ENCODE data around the gene SPAG16.
"Not testable (repeated sequence)": the region's sequence is repeated elsewhere in the genome, so short reads cannot be mapped to it uniquely, and the experiment has no call there.

Gene SPAG16

DNA sequence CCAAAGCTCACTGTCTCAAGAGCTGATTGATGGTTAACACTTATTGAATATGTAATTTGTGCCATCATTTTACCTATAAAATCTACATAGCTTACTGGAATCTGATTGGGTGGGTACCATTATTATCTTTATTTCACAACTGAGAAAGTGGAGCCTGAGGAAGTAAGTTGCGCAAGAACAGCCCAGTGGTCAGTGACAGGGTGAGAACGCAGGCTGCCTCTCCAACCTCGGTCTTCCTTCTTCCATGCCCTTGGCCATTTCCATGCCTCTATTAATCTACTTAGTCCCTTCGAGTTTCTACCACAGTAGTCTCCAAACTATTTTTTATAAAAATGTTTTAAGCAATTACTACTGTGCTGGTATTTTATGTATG lies 735.7 kb downstream of the SPAG16 start:
- DNase-seq = peak; percentile 36

DNA sequence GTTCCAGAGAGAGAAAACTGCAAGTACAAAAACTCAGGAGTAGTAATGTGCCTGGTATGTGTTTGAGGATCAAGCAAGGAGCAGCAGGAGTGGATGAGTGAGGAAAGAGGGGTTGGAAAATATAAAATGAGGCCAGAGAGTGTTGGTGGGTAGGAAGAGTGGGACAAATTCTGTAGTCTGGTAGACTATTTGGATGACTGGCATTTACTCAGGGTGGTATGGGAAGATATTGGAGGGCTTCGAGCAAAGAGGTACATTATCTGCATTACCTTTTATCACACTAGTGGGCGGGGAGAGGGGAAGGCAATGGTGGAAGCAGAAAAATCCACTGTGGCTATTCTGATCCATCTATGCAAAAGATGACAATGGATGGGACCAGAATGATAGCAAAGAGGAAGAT lies 744.9 kb downstream of the SPAG16 start:
- DNase-seq = no peak

DNA sequence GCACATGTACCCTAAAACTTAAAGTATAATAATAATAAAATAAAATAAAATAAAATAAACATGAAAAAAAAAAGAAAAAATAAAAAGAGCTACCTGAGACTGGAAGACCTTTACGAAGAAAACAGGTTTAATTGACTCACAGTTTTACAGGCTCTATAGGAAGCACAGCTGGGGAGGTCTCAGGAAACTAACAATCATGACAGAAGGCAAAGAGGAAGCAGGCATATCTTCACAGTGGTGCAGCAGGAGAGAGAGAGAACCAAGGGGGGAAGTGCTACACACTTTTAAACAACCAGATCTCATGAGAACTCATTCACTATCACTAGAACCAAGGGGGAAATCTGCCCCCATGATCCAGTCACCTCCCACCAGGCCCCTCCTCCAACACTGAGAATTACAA lies 747.3 kb downstream of the SPAG16 start:
- no peak for DNase-seq

DNA sequence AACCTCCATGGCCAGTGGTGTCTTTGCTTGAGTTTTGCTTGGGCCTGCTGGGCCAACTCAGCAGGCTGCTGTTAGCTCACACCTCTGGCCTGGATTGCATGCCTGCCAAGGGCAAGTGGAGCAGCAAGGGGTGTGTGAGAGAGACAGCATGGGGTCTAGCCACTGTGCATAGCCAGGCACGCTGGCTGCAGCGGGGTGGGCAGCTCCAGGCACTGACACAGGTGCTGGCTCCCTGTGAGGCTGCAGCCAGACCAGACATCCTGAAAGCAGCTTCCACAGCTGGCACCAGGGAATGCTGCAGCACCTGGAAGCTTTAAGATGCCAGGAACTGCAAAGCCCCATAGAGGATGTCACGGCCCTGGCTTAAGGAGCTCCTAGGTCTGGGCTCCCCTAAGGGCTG lies 750.2 kb downstream of the SPAG16 start:
- no peak for DNase-seq

DNA sequence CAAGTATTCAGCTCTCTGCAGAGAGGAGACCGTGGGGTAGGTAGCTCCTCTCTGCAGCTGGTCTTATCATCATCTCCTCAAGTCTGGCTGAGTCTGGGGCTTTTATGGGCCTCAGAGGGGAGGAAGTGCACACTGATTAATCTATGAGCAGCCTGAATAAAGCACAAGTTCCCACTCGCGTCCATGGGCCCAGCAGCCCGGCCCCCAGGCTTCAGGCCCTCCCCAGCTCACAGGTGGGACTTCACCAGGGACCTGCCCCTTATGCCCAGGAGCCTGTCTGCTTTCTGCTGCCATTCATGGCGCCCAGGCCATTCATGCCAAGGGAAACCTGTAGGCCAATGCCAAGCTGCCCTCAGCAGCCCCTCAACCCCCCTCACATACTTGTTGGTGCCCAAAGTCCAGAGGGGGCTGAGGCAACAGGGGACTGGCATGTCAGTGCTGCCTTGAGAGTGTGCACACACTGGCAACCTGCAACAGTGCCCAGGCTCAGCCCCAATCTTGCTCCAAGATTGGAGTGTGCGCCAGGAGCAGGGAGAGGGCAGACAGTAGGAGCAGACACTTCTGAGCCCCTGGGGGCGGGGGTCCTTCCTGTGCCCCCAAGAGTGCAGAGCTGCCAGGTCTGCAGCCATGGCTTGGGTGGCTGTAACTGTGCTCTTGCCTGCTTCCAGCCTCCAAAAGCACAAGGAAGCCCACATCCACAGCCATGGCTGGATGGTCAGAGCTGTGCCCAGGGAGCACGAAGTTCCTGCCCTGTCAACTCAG lies 751.0 kb downstream of the SPAG16 start:
- DNase-seq = no peak

DNA sequence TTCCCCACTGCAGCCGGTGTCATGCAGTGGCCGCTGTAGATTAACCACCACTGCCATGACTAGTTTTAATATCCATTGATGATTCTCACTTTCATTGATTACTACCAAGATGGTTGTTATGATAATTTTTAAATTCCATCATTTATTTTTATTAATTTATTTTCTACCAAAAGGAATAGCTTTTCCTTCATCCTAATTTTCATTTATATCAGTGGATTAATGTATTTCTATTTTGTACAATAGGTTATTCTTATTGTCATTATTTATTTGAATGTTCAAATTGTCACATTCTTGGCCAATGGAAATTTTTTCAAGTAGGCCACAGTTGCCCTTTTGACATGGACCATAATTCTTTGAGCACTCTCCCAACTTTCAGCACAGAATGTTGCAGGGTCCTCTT lies 751.7 kb downstream of the SPAG16 start:
- DNase-seq = no peak

DNA sequence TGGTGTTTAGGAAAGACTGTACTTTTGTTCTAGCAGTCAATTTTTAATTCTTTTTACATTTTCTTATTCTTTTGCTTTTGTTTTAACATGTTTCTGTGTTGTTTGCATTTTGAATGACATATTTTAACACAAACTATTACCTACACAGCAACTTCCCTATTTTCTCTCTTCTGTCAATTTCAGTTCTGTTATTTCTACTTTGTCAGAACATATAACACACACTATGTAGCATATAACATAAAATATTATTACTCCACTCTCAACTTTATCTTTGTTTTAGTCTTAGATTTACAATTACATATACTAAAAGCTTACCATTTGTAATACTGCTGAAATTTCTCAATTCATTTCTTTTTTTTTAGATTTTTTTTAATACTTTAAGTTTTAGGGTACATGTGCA lies 753.9 kb downstream of the SPAG16 start:
- DNase-seq = no peak

DNA sequence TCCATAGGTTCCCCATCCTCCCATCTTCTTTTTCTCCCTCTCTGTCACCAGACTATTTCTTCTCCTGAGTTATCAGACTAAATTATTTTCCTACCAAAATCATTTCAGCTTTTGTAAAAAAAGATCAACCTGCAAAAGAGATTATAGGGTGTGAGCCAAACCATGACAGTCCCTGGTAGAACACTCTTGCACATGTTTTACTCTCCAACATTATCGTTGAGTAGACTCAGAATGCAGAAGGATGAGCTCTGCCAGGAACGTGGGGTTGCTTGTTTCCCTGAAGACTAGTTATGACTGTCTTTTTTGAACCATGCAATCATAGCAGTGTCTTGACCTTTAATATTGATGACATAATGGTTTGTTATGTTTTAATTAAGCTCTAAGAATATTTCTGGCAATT lies 766.5 kb downstream of the SPAG16 start:
- DNase-seq = no peak

DNA sequence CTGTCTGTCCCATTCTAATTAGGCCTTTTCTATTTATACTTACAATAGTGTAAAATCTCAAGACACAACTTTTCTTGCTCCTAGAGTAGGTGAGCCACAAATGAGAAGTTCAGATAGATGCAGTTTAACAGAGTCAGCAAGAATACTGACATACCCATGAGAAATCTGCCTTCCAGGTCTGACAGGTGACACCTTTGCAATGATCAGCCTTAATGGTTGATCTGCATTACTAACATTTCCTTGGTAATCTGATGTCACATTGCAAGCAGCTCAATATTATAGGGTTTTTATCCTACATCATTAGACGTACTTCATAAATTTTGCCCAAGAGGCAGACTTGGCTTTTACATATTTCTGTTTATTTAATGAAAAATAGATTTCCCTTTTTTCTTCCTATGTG lies 767.3 kb downstream of the SPAG16 start:
- no peak for DNase-seq

DNA sequence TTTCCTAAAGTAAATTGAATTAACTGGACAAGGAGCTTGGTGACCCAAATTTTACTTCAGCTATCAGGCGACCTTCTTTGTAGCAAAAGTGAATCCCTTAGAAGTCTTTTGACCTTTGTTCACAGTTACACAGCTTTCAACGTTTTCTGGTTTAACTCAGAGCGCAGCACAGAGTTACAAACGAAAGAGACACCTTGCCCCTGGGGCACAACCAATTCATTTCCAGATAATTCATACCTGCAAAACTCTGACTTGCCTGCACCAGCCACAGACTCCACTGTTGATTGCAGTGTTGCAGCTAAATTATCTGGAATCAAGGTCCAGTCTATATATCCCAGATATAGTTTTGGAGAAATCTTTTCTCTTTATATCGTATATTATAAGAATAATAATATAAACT lies 768.0 kb downstream of the SPAG16 start:
- no peak for DNase-seq

DNA sequence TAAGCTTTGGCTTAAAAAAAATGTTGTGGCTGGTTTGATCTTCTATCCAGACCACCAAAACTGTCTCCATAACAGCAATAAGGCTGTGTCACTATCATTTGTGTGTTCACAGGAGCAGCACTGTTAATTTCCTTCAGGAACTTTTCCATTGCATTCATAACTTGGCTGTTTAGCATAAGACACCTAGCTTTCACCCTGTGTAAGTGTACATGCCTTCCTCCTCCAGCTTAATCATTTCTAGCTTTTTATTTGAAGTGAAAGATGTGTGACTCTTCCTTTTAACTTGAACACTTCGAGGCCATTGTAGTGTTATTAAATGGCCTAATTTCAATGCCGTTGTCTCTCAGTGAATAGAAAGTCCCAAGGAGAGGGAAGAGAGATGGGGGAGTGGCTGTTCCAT lies 773.7 kb downstream of the SPAG16 start:
- no peak for DNase-seq

DNA sequence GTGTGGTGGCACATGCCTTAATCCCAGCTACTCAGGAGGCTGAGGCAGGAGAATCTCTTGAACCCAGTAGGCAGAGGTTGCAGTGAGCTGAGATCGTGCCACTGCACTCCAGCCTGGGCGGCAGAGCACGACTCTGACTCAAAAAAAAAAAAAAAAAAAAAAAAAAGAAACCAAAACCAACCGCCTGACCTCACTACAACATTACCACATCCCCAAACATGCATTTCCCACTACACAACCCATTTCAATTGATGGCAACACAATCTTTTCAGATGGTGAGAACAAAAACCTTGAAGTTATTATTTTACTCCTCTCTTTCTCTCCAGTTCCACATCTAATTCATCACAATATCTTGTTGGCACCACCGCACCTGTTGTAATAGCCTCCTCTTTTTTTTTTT lies 778.0 kb downstream of the SPAG16 start:
- not testable (repeated sequence) for DNase-seq

DNA sequence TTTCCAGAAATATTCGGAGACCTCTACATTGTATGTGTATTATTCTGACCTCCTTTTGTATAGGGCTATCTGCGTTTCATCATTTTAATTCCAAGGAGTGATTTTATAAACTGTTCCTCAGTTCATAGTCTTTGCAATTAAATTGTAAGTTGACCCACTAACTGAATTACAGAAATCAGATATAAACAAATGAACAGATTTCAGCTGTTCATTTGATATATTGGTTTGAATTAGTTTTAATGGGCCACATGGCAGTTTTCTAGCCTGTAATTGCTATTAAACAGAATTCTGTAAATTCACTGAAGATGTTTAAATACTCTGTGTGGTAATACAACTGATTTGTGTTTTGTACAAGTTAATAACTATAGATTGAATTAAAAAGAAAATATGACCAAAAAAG lies 780.2 kb downstream of the SPAG16 start:
- DNase-seq = no peak

DNA sequence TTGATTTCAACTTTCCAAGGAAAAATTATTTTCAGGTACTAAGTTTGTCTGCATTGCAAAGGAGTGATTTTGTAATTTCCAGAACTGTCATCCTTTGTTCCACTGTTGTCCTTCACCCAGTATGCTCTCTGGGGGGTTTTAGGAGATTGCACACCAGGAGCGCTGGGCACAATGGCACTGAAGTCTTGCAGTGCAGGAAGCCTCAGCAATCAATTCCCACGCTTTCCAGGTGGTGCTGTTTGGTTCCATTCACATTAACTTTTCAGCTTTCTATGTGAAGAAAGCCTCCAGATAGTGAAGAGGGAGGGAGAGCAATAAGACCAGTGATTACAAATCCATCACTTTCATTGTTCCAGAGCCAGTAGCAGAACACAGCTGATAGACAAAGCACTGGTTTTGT lies 782.6 kb downstream of the SPAG16 start:
- no peak for DNase-seq

DNA sequence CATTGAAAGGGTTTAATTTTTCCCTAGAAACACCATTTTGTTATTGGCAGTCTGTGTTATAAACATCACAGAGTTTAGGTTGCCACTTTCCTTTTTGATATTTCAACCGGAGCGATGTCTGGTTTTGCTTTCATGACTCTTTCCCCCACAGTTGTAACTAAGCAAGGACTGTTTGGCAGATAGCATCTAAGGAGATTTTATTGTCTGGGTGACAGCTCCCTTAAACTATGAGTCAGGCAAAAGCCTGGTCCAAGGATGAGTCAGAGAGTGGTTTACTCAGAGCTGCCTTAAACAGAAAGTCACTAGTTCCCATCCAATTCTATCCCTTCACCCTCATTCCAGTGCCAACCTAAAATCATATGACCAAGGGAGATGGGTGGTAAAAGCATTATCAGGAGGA lies 785.0 kb downstream of the SPAG16 start:
- DNase-seq = peak; percentile 94

DNA sequence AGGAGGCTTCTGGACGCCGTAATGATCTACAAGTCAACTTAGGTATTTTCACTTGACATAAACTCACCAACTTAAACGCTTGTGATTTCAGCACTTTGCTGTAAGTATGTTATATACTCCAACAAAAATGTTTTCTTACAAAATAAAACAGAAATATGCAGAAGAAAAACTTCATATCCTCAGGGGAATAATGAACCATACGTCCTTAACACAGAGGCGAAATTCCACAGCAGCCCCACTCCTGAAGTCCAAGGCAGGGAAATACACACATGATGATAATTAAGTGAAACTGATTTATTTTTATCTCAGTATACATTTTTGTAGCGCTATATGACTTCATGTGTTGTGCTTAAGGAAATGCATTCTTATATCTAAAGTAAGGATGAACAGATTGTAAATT lies 791.2 kb downstream of the SPAG16 start:
- no peak for DNase-seq

DNA sequence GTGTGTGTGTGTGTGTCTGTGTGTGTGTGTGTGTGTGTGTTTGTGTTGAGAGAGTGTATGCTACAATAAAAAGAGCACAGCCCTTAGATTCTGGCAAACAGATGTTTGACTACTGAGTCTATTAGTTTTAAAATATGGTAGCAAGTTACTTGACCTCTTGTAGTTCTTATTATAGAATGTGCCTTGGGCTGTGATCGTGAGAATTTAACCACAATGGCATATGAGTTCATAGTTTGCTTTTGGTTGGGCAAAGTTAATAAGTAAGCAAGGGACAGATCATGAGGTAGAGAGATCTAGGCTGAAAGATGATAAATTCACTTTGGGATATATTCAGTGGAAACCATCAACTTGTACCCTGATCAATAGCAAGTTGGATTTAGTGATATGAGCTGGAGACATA lies 792.3 kb downstream of the SPAG16 start:
- DNase-seq = no peak

DNA sequence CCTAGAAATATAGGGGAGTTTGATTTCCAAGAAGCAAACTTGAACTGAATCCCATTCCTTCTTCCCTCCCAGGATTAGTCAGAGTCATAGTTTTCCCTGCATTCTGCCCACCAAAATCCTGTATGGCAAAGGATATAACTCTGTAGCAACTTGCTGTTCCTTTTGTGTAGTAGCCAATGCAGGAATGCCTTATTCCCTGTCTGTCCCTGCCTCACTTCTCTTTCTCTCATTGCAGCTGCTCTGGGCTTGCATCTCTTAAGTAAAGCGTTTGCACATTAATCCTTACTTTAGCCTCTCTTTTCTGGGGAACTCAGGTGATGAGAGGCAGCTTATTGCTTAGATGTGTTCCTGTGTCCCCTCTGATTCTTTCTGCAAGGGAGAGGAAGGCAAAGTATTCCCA lies 793.5 kb downstream of the SPAG16 start:
- no peak for DNase-seq

DNA sequence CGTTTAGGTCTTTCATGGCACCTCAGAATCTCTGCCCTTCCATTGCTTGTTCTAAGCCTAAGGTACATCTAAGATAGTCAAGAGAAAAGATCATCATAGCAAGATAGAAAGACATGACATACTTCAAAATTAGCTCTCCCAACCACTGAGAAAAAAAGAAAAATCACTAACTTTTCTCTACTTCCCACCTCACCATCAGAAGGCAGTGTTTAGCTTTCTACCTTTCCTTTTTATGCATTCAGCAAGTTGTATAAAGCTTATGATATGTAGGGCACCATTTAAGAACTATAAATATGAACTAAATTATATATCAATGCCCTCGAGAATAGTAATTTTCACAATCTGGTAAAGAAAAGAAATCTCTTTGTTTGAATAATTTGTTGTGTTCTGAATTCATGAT lies 794.8 kb downstream of the SPAG16 start:
- no peak for DNase-seq

DNA sequence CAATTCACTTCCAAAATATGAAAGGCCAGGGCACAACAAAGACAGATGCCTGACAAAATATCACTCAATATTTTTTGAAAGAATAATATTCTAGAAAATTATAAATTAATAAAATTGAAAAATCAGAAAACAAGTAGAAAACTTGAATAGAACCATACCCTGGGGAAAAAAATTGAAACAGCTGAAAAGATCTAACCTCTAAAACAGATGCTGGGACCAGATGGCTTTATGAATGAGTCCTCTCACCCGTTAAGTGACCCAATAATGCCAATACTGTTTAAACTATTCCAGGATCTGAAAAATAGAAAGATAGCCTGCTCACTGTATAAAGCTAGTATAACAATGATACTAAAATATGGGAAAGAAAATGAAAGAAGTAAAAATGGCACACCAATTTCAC lies 804.3 kb downstream of the SPAG16 start:
- no peak for DNase-seq

DNA sequence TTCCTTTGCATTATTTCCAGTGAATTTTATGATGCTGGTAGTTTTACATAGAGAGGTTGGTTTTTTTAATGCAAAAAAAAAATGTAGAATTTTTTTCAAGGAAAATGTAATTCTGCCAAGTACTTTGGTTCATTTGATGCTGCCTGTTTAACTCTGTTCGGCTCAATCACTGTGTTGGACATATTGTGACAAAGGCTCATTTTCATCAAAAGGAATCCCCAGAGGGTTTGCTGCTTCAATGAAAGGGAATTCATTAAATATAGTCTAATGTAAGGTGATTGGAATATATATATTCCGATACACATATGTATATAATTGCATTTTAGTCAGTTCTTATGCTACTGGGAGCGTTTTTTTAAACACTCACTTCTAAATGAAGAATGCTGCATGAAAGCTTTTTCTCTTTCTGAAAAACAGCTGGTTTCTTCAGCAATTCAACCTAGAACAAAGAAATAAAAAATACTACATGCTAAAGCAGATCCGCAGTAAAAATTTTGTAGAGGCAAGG lies 812.0 kb downstream of the SPAG16 start:
- no peak for DNase-seq

DNA sequence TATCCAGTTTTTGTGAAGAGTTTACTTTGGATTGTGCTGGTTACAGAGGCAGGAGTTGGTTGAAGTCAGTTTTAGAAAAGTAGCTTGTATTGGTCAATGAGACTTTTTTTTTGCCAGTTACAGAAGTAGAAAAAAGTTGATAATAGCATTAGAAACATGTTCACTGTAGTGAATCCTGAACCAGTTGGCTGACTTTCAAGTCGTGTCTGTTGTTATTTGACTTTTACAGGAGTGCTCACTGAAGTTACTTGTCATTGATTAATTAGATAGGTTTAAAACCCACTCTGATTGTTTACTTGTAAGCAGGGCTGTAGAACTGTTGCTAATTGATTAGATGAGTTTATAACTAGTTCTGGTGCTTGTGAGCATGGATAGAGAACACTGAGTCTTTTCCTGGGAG lies 814.5 kb downstream of the SPAG16 start:
- DNase-seq = no peak

DNA sequence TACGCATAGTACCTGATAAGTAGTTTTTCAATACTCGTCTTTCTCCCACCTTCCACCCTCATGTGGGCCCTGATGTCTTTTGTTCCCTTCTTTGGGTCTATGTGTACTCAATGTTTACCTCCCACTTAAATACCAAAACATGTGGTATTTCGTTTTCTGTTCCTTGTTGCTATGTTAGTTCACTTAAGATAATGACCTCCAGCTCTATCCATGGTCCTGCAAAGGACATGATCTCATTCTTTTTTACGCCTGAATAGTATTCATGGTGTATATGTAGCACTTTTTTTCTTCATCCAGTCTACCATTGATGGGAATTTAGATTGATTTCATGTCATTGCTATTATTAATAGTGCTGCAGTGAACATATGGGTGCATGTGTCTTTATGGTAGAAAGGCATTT lies 816.2 kb downstream of the SPAG16 start:
- DNase-seq = no peak

DNA sequence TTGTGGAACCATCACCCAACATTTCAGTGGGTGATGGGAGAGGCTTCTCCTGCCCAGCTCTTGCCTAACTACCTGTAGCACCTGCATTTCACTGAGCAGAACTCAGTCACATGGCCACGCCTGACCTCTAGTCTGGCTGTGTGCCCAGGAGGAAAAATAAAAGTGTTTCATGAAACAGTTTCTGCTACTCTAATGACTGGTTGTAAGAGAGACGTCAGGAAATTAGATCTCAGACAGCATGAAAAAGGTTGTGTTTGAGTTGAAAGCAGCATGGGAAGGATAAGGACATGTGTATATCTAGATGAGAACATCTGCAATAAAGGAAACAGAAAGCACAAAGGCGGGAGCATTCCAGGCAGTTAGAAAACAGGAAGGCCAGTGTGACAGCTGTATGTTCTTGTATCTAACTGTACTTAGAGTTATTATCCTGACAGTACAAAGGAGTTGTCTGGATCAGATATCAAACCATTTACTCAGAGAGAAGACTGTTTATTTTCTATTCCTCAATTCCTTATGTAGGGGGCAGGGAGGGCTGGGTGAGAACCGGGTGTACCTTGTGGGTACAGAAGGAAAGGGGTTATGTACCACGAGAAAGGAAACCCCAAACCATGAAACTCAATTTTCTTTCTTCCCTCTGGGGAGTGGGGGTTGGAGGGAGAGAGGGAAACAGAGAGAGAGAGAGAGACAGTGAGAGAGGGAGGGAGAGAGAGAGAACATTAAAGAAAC lies 819.2 kb downstream of the SPAG16 start:
- DNase-seq = peak; percentile 20

DNA sequence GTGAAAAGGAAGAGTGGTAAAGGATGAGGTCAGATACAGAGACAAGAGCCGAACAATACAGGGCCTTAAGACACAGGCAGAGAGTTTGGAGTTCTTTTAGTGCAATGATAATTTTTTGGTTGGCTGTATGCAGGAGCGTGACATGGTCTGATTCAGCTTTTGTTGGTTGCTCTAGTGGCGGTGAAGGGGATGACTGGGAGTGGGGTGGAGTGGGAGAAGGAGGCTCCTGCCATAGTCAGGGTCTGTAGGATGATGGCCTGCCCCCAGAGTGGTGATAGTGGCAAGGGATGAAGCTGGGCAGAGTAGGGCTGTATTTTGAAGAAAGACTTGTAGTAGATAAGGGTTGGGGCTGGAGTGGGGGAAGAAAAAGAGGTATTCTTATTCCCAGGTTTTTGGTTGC lies 820.0 kb downstream of the SPAG16 start:
- DNase-seq = no peak
